Neural crest cell (in vitro differentiated cells): ENCODE results near the gene BMP3. TPM values are rescaled to one million over a fixed set of nuclear protein-coding genes. Genes with fewer than 3 reads are reported as not detected.

Experiments
- DNase-seq: peaks from one replicate; pipeline ENCODE4 v3.0.0; 2021; ENCODE audit warnings: low read depth, mixed read lengths, low spot score
- H3K27ac Mint-ChIP-seq: one replicate; pipeline ENCODE4 v1.8.0; 2021; ENCODE audit warnings: mild to moderate bottlenecking, mixed read lengths; ENCODE audit not compliant: unreplicated experiment
- H3K27me3 Mint-ChIP-seq: 2 replicates; pipeline ENCODE4 v1.8.0; 2021; ENCODE audit warnings: low read depth, mild to moderate bottlenecking, mixed read lengths
- H3K36me3 Mint-ChIP-seq: 2 replicates; pipeline ENCODE4 v1.8.0; 2021; ENCODE audit warnings: low read depth, mild to moderate bottlenecking, mixed read lengths
- H3K4me1 Mint-ChIP-seq: 2 replicates; pipeline ENCODE4 v1.8.0; 2021; ENCODE audit warnings: mixed read lengths
- H3K4me3 Mint-ChIP-seq: one replicate; pipeline ENCODE4 v1.8.0; 2021; ENCODE audit warnings: mild to moderate bottlenecking, mixed read lengths
- H3K9me3 Mint-ChIP-seq: 2 replicates; pipeline ENCODE4 v1.8.0; 2021; ENCODE audit warnings: mixed read lengths
- total RNA-seq: library from RNA; stranded (reverse); gene quantifications from 2 replicates; pipeline ENCODE4 v1.2.1, GENCODE V29; 2021
- TF ChIP-seq, protein P1 (sequence below): fragments of 200-600 bp; sonication (generic); conservative IDR thresholded peaks from 2 replicates; pipeline ENCODE4 v1.5.0; 2021; ENCODE audit warnings: antibody characterized with exemption, mild to moderate bottlenecking

BMP3 gene
- total RNA-seq, 1 donor from 2014 or later = 0.40 TPM

DNA sequence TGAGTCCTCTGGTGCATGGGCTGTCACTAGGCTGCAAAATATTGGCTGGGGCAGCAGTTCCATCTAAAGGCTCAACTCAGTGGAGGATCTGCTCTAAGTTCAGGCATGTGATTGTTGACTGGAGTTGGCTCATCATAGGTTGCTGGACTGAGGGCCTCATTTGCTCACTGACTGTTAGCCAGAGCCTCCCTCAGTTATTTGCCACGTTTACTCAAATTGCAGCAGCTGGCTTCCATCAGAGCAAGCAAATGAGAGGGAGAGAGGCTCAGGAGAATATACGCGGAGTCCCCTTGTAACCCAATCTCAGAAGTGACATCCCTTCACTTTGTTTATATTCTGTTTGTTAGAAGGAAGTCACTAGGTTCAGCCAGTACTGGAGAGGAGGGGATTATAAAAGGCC, 54.1 kb downstream of the BMP3 start:
- Mint-ChIP-seq H3K36me3 (peaks cover 3% of the 10 kb centered on the region), H3K4me3 (no peak overlapping the region), H3K27me3 (no peaks in the 10 kb centered on the region), H3K27ac (no peak overlapping the region), H3K9me3 (peaks cover 11% of the 10 kb centered on the region), H3K4me1 (no peaks in the 10 kb centered on the region)
- TF ChIP-seq, protein P1, sequence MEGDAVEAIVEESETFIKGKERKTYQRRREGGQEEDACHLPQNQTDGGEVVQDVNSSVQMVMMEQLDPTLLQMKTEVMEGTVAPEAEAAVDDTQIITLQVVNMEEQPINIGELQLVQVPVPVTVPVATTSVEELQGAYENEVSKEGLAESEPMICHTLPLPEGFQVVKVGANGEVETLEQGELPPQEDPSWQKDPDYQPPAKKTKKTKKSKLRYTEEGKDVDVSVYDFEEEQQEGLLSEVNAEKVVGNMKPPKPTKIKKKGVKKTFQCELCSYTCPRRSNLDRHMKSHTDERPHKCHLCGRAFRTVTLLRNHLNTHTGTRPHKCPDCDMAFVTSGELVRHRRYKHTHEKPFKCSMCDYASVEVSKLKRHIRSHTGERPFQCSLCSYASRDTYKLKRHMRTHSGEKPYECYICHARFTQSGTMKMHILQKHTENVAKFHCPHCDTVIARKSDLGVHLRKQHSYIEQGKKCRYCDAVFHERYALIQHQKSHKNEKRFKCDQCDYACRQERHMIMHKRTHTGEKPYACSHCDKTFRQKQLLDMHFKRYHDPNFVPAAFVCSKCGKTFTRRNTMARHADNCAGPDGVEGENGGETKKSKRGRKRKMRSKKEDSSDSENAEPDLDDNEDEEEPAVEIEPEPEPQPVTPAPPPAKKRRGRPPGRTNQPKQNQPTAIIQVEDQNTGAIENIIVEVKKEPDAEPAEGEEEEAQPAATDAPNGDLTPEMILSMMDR = no peak
- DNase-seq = no peak

DNA sequence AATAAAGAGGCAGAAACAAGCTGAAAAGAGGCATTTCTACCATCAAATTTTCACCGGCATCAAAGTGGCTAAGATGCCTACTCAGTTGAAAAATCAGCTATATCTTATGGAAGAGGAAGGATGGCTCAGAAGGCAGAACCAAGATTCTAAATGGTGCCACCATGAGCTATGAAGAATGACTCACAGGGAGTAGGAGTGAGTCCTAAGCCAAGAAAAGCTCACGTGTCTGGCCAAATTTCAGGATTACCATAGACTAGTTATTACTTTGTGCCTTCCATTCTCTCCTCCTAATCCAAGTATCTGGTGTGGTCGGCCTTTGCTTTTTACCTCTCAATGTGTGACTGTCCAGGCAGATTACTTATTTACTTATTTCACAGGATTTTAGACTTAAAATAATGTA, 54.8 kb downstream of the BMP3 start:
- TF ChIP-seq, protein P1 = no peak
- peaks cover 3% of the 10 kb centered on the region for H3K36me3 Mint-ChIP-seq
- DNase-seq = no peak
- no peak overlapping the region for H3K4me3 Mint-ChIP-seq
- no peak overlapping the region for H3K27ac Mint-ChIP-seq
- H3K4me1 Mint-ChIP-seq = no peaks in the 10 kb centered on the region
- no peaks in the 10 kb centered on the region for H3K27me3 Mint-ChIP-seq
- peaks cover 8% of the 10 kb centered on the region for H3K9me3 Mint-ChIP-seq

DNA sequence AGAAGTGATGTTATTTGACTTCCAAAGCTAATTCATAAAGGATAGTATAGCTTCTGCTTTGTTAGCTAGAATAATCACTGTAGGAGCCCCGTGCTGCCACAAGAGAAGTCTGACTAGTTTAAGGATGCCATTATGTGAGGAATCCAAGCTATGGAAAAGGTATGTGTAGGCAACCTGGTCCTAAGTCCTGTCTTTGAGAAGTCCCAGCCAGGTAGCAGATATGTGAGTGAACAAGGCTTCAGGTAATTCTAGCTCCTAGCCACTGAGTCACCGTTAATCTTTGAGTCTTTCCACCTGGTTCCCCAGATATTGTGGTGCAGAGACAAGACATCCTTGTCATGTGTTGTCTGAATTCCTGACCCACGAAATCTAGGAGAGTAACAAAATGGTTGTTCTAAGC, 55.5 kb downstream of the BMP3 start:
- Mint-ChIP-seq H3K9me3 (peaks cover 3% of the 10 kb centered on the region), H3K27ac (no peak overlapping the region), H3K27me3 (no peaks in the 10 kb centered on the region), H3K4me1 (no peaks in the 10 kb centered on the region), H3K36me3 (no peaks in the 10 kb centered on the region), H3K4me3 (no peak overlapping the region)
- DNase-seq = no peak
- TF ChIP-seq, protein P1 = no peak

DNA sequence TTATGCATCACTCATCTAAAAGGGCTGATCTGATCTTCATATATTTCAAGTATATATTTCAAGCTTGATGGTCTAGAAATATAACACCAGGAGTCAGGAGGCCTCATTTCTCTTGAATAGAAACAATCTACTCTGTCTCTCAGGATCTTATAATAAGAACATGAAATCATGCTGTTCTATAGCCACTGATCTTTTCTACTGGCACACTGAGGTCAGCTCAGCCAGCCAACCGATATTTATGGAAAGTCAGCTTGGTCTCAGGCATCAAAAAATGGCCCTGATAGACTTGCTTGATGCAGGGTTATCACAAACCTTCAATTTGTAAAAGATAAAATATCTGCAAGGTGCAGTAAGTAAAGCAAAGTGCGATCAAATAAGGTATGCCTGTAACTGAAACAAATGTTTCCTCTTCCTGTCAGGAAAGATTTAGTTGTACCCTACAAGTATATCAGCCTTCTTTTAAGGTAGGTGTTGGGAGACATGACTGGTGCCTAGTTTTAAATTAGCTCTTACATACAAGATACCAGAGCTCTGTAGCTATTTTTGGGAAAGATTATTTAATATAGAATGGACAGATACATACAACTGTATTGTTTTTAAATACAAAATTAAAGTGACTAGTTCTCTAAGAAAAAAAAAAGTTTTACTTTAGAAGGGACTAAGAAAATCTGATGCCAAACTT, 63.4 kb downstream of the BMP3 start:
- Mint-ChIP-seq H3K4me1 (peaks cover 7% of the 10 kb centered on the region), H3K27ac (no peak overlapping the region), H3K27me3 (no peaks in the 10 kb centered on the region)

DNA sequence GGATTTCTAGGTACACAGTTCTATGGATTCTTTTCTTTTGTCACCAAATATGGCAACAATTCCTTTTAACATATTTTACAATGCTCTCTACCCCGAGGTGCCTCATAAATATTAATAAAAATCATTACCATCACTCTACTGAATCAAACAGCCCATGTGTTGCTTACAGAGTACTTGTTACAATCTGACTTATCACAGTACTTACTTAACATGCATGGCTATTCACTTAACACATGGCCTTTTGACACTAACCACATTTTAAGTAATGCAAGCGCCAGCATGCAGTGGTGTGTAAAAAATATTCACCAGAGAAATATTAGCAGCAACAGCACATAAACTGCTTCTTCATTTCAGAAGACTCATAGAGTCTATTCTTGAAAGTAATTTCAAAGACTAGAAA, 64.9 kb downstream of the BMP3 start:
- no peaks in the 10 kb centered on the region for H3K36me3 Mint-ChIP-seq

More for the DNA sequence above, 63.4 kb downstream of the BMP3 start:
- H3K4me3 Mint-ChIP-seq = no peak overlapping the region
- TF ChIP-seq, protein P1 = no peak
- H3K9me3 Mint-ChIP-seq = no peaks in the 10 kb centered on the region
- no peaks in the 10 kb centered on the region for H3K36me3 Mint-ChIP-seq
- no peak for DNase-seq

More for the DNA sequence above, 64.9 kb downstream of the BMP3 start:
- H3K9me3 Mint-ChIP-seq = no peaks in the 10 kb centered on the region
- no peak overlapping the region for H3K4me3 Mint-ChIP-seq
- no peak for DNase-seq
- TF ChIP-seq, protein P1 = no peak
- no peaks in the 10 kb centered on the region for H3K27me3 Mint-ChIP-seq
- H3K27ac Mint-ChIP-seq = no peak overlapping the region
- H3K4me1 Mint-ChIP-seq = peaks cover 7% of the 10 kb centered on the region
